Fibroblast of lung (primary cell): ENCODE results near the gene ZNF526. TPM values are rescaled to one million over a fixed set of nuclear protein-coding genes. Genes with fewer than 3 reads are reported as not detected.

ENCODE experiments used
- DNase-seq, 2 donors: peaks; one replicate each; pipeline versions ENCODE4 v3.0.0 to v3.0.0-alpha.2; 2010; ENCODE audit warnings: low read depth in 2 of 2
- H2AFZ ChIP-seq: 2 replicates; pipeline ENCODE4 v1.5.1; 2012; ENCODE audit warnings: low read length, control low read depth, inconsistent platforms
- H3K27ac ChIP-seq: 2 replicates; pipeline ENCODE4 v1.5.1; 2011; ENCODE audit warnings: low read length, control low read depth; ENCODE audit not compliant: insufficient read depth
- H3K27me3 ChIP-seq: 2 replicates; pipeline ENCODE4 v1.5.1; 2011; ENCODE audit warnings: mild to moderate bottlenecking, low read length; ENCODE audit not compliant: control insufficient read depth, insufficient read depth
- H3K36me3 ChIP-seq: 2 replicates; pipeline ENCODE4 v1.5.1; 2011; ENCODE audit warnings: low read length; ENCODE audit not compliant: control insufficient read depth, insufficient read depth
- H3K4me1 ChIP-seq: 2 replicates; pipeline ENCODE4 v1.5.1; 2011; ENCODE audit warnings: low read length; ENCODE audit not compliant: control insufficient read depth, insufficient read depth; ENCODE audit errors: extremely low read depth
- H3K4me2 ChIP-seq: 2 replicates; pipeline ENCODE4 v1.5.1; 2011; ENCODE audit warnings: low read length, control low read depth; ENCODE audit not compliant: insufficient read depth; ENCODE audit errors: extremely low read depth
- H3K4me3 ChIP-seq, 4 experiments: fragments of 200-600 bp in 1 of 4; sonication (generic) in 1 of 4; replicated peaks in 1 of 4; 2 replicates each; pipeline ENCODE4 v1.5.1; 2011 to 2016; ENCODE audit warnings: low read length in 4 of 4, low read depth in 3 of 4, mild to moderate bottlenecking in 3 of 4, control low read depth in 2 of 4, inconsistent platforms in 1 of 4, mixed read lengths in 1 of 4; ENCODE audit not compliant: insufficient read depth in 1 of 4; ENCODE audit errors: control extremely low read depth in 1 of 4
- H3K79me2 ChIP-seq: 2 replicates; pipeline ENCODE4 v1.5.1; 2012; ENCODE audit warnings: mild to moderate bottlenecking, low read length, inconsistent platforms; ENCODE audit not compliant: control insufficient read depth, insufficient read depth
- H3K9ac ChIP-seq: 2 replicates; pipeline ENCODE4 v1.5.1; 2011; ENCODE audit warnings: mild to moderate bottlenecking, low read length, control low read depth; ENCODE audit not compliant: insufficient read depth
- H3K9me3 ChIP-seq: 2 replicates; pipeline ENCODE4 v1.5.1; 2012; ENCODE audit warnings: low read depth, low read length; ENCODE audit not compliant: control insufficient read depth, insufficient read depth
- H4K20me1 ChIP-seq: 2 replicates; pipeline ENCODE4 v1.5.1; 2011; ENCODE audit warnings: low read length; ENCODE audit not compliant: control insufficient read depth, insufficient read depth; ENCODE audit errors: extremely low read depth
- CTCF ChIP-seq, 2 donors: IDR thresholded peaks in 1 of 2; conservative IDR thresholded peaks in 1 of 2; 1 replicate in 1 of 2; 2 replicates in 1 of 2; pipeline ENCODE4 v1.5.1; 2011 to 2012; ENCODE audit warnings: low read length in 2 of 2, control low read depth in 1 of 2, inconsistent platforms in 1 of 2, low read depth in 1 of 2, mild to moderate bottlenecking in 1 of 2
- EZH2 ChIP-seq: IDR thresholded peaks from 2 replicates; pipeline ENCODE4 v1.5.1; 2012; ENCODE audit warnings: low read length, control low read depth, mild to moderate bottlenecking; ENCODE audit errors: missing control alignments
- polyA plus RNA-seq, 2 donors: library from polyadenylated mRNA; depleted of rRNA in 1 of 2; stranded (reverse) in 1 of 2; unstranded in 1 of 2; fragments of >200 nt; gene quantifications; 2 replicates each; pipeline ENCODE4 v1.2.1, GENCODE V29; 2011 to 2012; ENCODE audit warnings: missing spikeins in 1 of 2
- total RNA-seq: library from RNA; depleted of rRNA; stranded (reverse); fragments of >200 nt; gene quantifications from 2 replicates; pipeline ENCODE4 v1.2.1, GENCODE V29; 2014

The ZNF526 gene
- total and polyA plus RNA-seq, 2 donors (not counting 1 experiment from before 2014, with no cell fraction given), result 5.9 to 7.8 TPM

GRCh38 chr19:42216653-42217519, 3.2 kb upstream of the ZNF526 start:
- Histone ChIP-seq H2AFZ (peak overlapping the region; percentile 55), H3K79me2 (peaks cover 43% of the 10 kb centered on the region), H4K20me1 (no peaks in the 10 kb centered on the region), H3K27me3 (no peaks in the 10 kb centered on the region), H3K9ac (peak overlapping the region; percentile 73), H3K27ac (peak overlapping the region; percentile 98), H3K4me1 (peaks cover 8% of the 10 kb centered on the region), H3K4me3 (peak overlapping the region; percentile 65 to 95 (median 80)), H3K36me3 (peaks cover 2% of the 10 kb centered on the region), H3K9me3 (no peaks in the 10 kb centered on the region), H3K4me2 (peak overlapping the region; percentile 99)
- peak; percentile 23 to 36 for DNase-seq
- TF ChIP-seq EZH2 (no peak), CTCF (conservative IDR thresholded peaks at IDR 0.05 in 1 of 2, IDR thresholded peaks at IDR 0.05 in 1 of 2; ENCODE audit: low read depth in 1 of 2, low read length in 2 of 2) (no peak)

- Histone ChIP-seq H3K4me3 (peak within 1 kb of the TSS; percentile 65 to 95 (median 80)), H4K20me1 (no peaks in the 10 kb centered on the region), H3K9me3 (no peaks in the 10 kb centered on the region), H3K4me2 (peak within 1 kb of the TSS; percentile 99), H3K4me1 (peaks cover 8% of the 10 kb centered on the region), H2AFZ (peak within 1 kb of the TSS; percentile 69), H3K36me3 (peaks cover 2% of the 10 kb centered on the region), H3K27me3 (no peaks in the 10 kb centered on the region), H3K79me2 (peaks cover 51% of the 10 kb centered on the region), H3K9ac (peak within 1 kb of the TSS; percentile 73), H3K27ac (peak within 1 kb of the TSS; percentile 98)
- DNase-seq, result peak; percentile 96 to 97
- no peak for TF ChIP-seq EZH2
- TF ChIP-seq CTCF (conservative IDR thresholded peaks at IDR 0.05 in 1 of 2, IDR thresholded peaks at IDR 0.05 in 1 of 2; ENCODE audit: low read depth in 1 of 2, low read length in 2 of 2), result no peak
These were observed 2.3 kb upstream of the ZNF526 start, which contains the start of gene DEDD2 for GRCh38 chr19:42217520-42218437. Gene DEDD2 (minus strand): TSS chr19:42217677. CDS start chr19:42217007, 670 bp downstream.

GRCh38 chr19:42220751-42221097, 612 bp downstream of the ZNF526 start:
- peak overlapping the region; percentile 85 for H3K9ac ChIP-seq
- H2AFZ ChIP-seq, result no peak overlapping the region
- TF ChIP-seq CTCF (conservative IDR thresholded peaks at IDR 0.05 in 1 of 2, IDR thresholded peaks at IDR 0.05 in 1 of 2; ENCODE audit: low read depth in 1 of 2, low read length in 2 of 2), result no peak
- TF ChIP-seq EZH2, result no peak
- no peak for DNase-seq
- H3K9me3 ChIP-seq, result no peaks in the 10 kb centered on the region
- peak overlapping the region; percentile 89 for H3K27ac ChIP-seq
- H3K27me3 ChIP-seq, result no peaks in the 10 kb centered on the region
- H3K79me2 ChIP-seq, result peaks cover 58% of the 10 kb centered on the region
- H3K4me3 ChIP-seq, result peak overlapping the region; percentile 77 to 98 (median 87)
- no peaks in the 10 kb centered on the region for H4K20me1 ChIP-seq
- H3K36me3 ChIP-seq, result peaks cover 17% of the 10 kb centered on the region
- H3K4me2 ChIP-seq, result peak overlapping the region; percentile 77
- H3K4me1 ChIP-seq, result peaks cover 8% of the 10 kb centered on the region
